ENCODE data around the gene SNN.

The SNN gene

GRCh38 chr16:11635113-11635652 is 33.1 kb upstream of the SNN start:
- DNase-seq (ENCODE audit: low spot score): no peak

- no peak for DNase-seq (ENCODE audit: low spot score)
Measured at GRCh38 chr16:11635679-11636171, 32.5 kb upstream of the SNN start.

- no peak for DNase-seq (ENCODE audit: low spot score)
Measured at GRCh38 chr16:11636172-11636721, 32.0 kb upstream of the SNN start.

GRCh38 chr16:11637320-11637719 is 30.9 kb upstream of the SNN start:
- DNase-seq (ENCODE audit: low spot score): no peak

GRCh38 chr16:11638140-11638539 is 30.1 kb upstream of the SNN start:
- DNase-seq (ENCODE audit: low spot score): no peak

- DNase-seq (ENCODE audit: low spot score): no peak
Measured at GRCh38 chr16:11639008-11639562, 29.2 kb upstream of the SNN start.

GRCh38 chr16:11639925-11640899 is 28.0 kb upstream of the SNN start:
- DNase-seq (ENCODE audit: low spot score): peak; percentile 52

- DNase-seq (ENCODE audit: low spot score): peak; percentile 60
Measured at GRCh38 chr16:11640987-11641817, 27.1 kb upstream of the SNN start.

- DNase-seq (ENCODE audit: low spot score): no peak
Measured at GRCh38 chr16:11642765-11643116, 25.5 kb upstream of the SNN start.

- DNase-seq (ENCODE audit: low spot score): no peak
Measured at GRCh38 chr16:11649276-11649675, 19.0 kb upstream of the SNN start.

GRCh38 chr16:11650641-11651591 is 17.3 kb upstream of the SNN start:
- DNase-seq (ENCODE audit: low spot score): no peak

GRCh38 chr16:11651796-11652195 is 16.5 kb upstream of the SNN start:
- no peak for DNase-seq (ENCODE audit: low spot score)

- DNase-seq (ENCODE audit: low spot score): no peak
Measured at GRCh38 chr16:11655655-11656054, 12.6 kb upstream of the SNN start.

- DNase-seq (ENCODE audit: low spot score): no peak
Measured at GRCh38 chr16:11657556-11657955, 10.7 kb upstream of the SNN start.

GRCh38 chr16:11658896-11659708 is 9.2 kb upstream of the SNN start:
- no peak for DNase-seq (ENCODE audit: low spot score)

- DNase-seq (ENCODE audit: low spot score): no peak
Measured at GRCh38 chr16:11660565-11660964, 7.7 kb upstream of the SNN start.

GRCh38 chr16:11662582-11662981 is 5.7 kb upstream of the SNN start:
- no peak for DNase-seq (ENCODE audit: low spot score)

- no peak for DNase-seq (ENCODE audit: low spot score)
Measured at GRCh38 chr16:11665071-11665491, 3.2 kb upstream of the SNN start.

GRCh38 chr16:11666103-11667055 is 1.9 kb upstream of the SNN start:
- no peak for DNase-seq (ENCODE audit: low spot score)
